Endothelial cell of umbilical vein (primary cell): ENCODE data around the gene NKX2-8. TPM values are rescaled to one million over a fixed set of nuclear protein-coding genes. Genes with fewer than 3 reads are reported as not detected.

Experiments
- BruUV-seq: library from RNA; stranded (reverse); fragments of 400-500 nt; replicated peaks from 2 replicates; lab custom pipeline; 2021; lab: Mats Ljungman, UMichigan
- CTCF ChIA-PET: fragments of 300-600, 350-600 bp; sonication (Branson Sonifier 250); formaldehyde crosslinking; loops from one replicate; lab custom pipeline; 2021; ENCODE audit warnings: antibody characterized with exemption, inconsistent platforms; lab: Charles Lee
- POLR2A ChIA-PET: fragments of 300-600, 350-600 bp; sonication (Branson Sonifier 250); formaldehyde crosslinking; loops from one replicate; lab custom pipeline; 2021; ENCODE audit warnings: antibody characterized with exemption, inconsistent platforms; lab: Charles Lee
- DNase-seq: peaks from one replicate; pipeline ENCODE4 v3.0.0-alpha.2; 2011; ENCODE audit warnings: low read depth, low spot score
- FAIRE-seq: peaks from 2 replicates; lab custom pipeline; 2011; peaks lifted over from hg19 to GRCh38; lab: Jason Lieb, UNC
- H2AFZ ChIP-seq: 2 replicates; pipeline ENCODE4 v1.6.0; 2012; ENCODE audit warnings: low read depth, low read length, control low read depth, inconsistent platforms
- H3K27ac ChIP-seq: 2 replicates; pipeline ENCODE4 v1.5.1; 2011; ENCODE audit warnings: low read depth, mild to moderate bottlenecking, control low read depth, low read length, moderate library complexity; ENCODE audit not compliant: insufficient read depth
- H3K27me3 ChIP-seq, 2 experiments: 2 replicates each; pipeline versions ENCODE4 v1.6.0 to v1.6.1; 2011; ENCODE audit warnings: low read length in 2 of 2, mixed read lengths in 1 of 2; ENCODE audit not compliant: control insufficient read depth in 2 of 2, insufficient read depth in 2 of 2
- H3K36me3 ChIP-seq, 2 experiments: 2 replicates in 1 of 2; 3 replicates in 1 of 2; pipeline ENCODE4 v1.5.1; 2011; ENCODE audit warnings: low read length in 2 of 2, mild to moderate bottlenecking in 1 of 2, moderate library complexity in 1 of 2; ENCODE audit not compliant: control insufficient read depth in 2 of 2, insufficient read depth in 2 of 2; ENCODE audit errors: extremely low read depth in 1 of 2
- H3K4me1 ChIP-seq: 3 replicates; pipeline ENCODE4 v1.5.1; 2011; ENCODE audit warnings: mild to moderate bottlenecking, low read length; ENCODE audit not compliant: control insufficient read depth, insufficient read depth; ENCODE audit errors: extremely low read depth
- H3K4me2 ChIP-seq: 2 replicates; pipeline ENCODE4 v1.6.1; 2011; ENCODE audit warnings: low read length, control low read depth, mixed read lengths; ENCODE audit not compliant: insufficient read depth
- H3K4me3 ChIP-seq, 3 experiments: fragments of 200-600 bp in 1 of 3; sonication (generic), shearing (Covaris generic) in 1 of 3; replicated peaks in 1 of 3; 2 replicates each; pipeline ENCODE4 v1.5.1; 2011 to 2016; ENCODE audit warnings: control low read depth in 3 of 3, low read length in 3 of 3, mild to moderate bottlenecking in 2 of 3, inconsistent platforms in 1 of 3, low read depth in 1 of 3, moderate library complexity in 1 of 3; ENCODE audit not compliant: insufficient read depth in 1 of 3
- H3K79me2 ChIP-seq: 2 replicates; pipeline ENCODE4 v1.6.0; 2012; ENCODE audit warnings: low read length, inconsistent platforms; ENCODE audit not compliant: control insufficient read depth, insufficient read depth
- H3K9ac ChIP-seq: replicated peaks from 2 replicates; pipeline ENCODE3; 2011; ENCODE audit warnings: low read length, control low read depth; ENCODE audit not compliant: insufficient read depth; ENCODE audit errors: extremely low read depth
- H3K9me1 ChIP-seq: replicated peaks from 3 replicates; pipeline ENCODE4 v1.6.0; 2011; ENCODE audit warnings: mild to moderate bottlenecking, low read length; ENCODE audit not compliant: control insufficient read depth, insufficient read depth; ENCODE audit errors: extremely low read depth
- H3K9me3 ChIP-seq: replicated peaks from 2 replicates; pipeline ENCODE4 v1.5.1; 2012; ENCODE audit warnings: low read length, inconsistent platforms; ENCODE audit not compliant: control insufficient read depth, insufficient read depth
- H4K20me1 ChIP-seq: replicated peaks from 2 replicates; pipeline ENCODE3; 2011; ENCODE audit warnings: mild to moderate bottlenecking, low read length; ENCODE audit not compliant: control insufficient read depth, insufficient read depth; ENCODE audit errors: extremely low read depth
- CTCF ChIP-seq, 2 donors: IDR thresholded peaks; 1 replicate in 1 of 2; 2 replicates in 1 of 2; pipeline ENCODE4 v1.5.1; 2011; ENCODE audit warnings: low read length in 2 of 2, mild to moderate bottlenecking in 2 of 2, moderate library complexity in 2 of 2, control low read depth in 1 of 2, inconsistent platforms in 1 of 2, low read depth in 1 of 2; ENCODE audit not compliant: insufficient read depth in 1 of 2; ENCODE audit errors: extremely low read depth in 1 of 2
- EZH2 ChIP-seq: IDR thresholded peaks from 2 replicates; pipeline ENCODE4 v1.6.1; 2012; ENCODE audit warnings: borderline replicate concordance, low read depth, mild to moderate bottlenecking, moderate library complexity, low read length, inconsistent platforms; ENCODE audit not compliant: severe bottlenecking
- JUN ChIP-seq: IDR thresholded peaks from 2 replicates; pipeline ENCODE4 v1.6.1; 2011; ENCODE audit warnings: borderline replicate concordance, low read depth; ENCODE audit not compliant: insufficient read length, insufficient read depth
- dilution Hi-C: fragments of 300-500 bp; cut with MboI; formaldehyde crosslinking; loops from one replicate; pipeline ENCODE4 v1.15.0; 2019; ENCODE audit warnings: low sequenced_read_pairs; ENCODE audit not compliant: extremely low pct_ligation_motif_present
- intact Hi-C: fragments of 100-400 bp; cut with micrococcal nuclease; formaldehyde crosslinking; loops from one replicate; pipeline ENCODE4 v1.10.0; 2022
- polyA plus RNA-seq, 4 experiments: library from polyadenylated mRNA; depleted of rRNA in 3 of 4; stranded (reverse) in 3 of 4; unstranded in 1 of 4; fragments of >200 nt; gene quantifications; 2 replicates each; pipeline versions ENCODE4 v1.2.1 to v1.2.3, GENCODE V29; 2011 to 2012; ENCODE audit warnings: missing spikeins in 1 of 4
- total RNA-seq: library from RNA; stranded (reverse); gene quantifications from 2 replicates; pipeline ENCODE4 v1.2.3, GENCODE V29; 2021

NKX2-8 gene
- total and polyA plus RNA-seq, 2 donors (not counting 3 experiments of a cell fraction or from before 2014, with no cell fraction given), result not detected

- Histone ChIP-seq H3K27me3 (peaks cover 60 to 83% of the 10 kb centered on the region in 2 experiments), H3K9me1 (no peaks in the 10 kb centered on the region), H3K4me1 (peaks cover 5% of the 10 kb centered on the region), H2AFZ (peak overlapping the region; percentile 78), H3K9ac (no peak overlapping the region), H4K20me1 (no peaks in the 10 kb centered on the region), H3K27ac (no peak overlapping the region), H3K36me3 (no peaks in the 10 kb centered on the region), H3K4me3 (peak overlapping the region in 2 of 3 experiments; percentile 6 to 11), H3K4me2 (peak overlapping the region; percentile 67), H3K79me2 (no peaks in the 10 kb centered on the region), H3K9me3 (no peaks in the 10 kb centered on the region)
- TF ChIP-seq EZH2 (peak; percentile 73), CTCF (IDR thresholded peaks at IDR 0.05; ENCODE audit: extremely low read depth in 1 of 2, insufficient read depth in 1 of 2, low read depth in 1 of 2, low read length in 2 of 2) (no peak), JUN (no peak)
- POLR2A ChIA-PET, result no interaction called here
- intact Hi-C loops (no loop called here), dilution Hi-C loops (no loop called here)
- peak; percentile 22 for DNase-seq
- CTCF ChIA-PET, result interaction anchor here (0.5 to 1.9 kb wide), 3 partner anchors 28 to 65 kb away, joined by 3 to 5 read pairs (median 3); no protein-coding TSS in a partner anchor
- no TSS peak for BruUV-seq
- peak; percentile 55 for FAIRE-seq
Measured at GRCh38 chr14:36580856-36581831, 1.3 kb downstream of the NKX2-8 start.
